GM23338 (cell line): ENCODE results near the gene SYT12.

ENCODE experiments used
- CTCF ChIP-seq, 2 experiments: fragments of 200-600 bp in 1 of 2; sonication (generic) in 1 of 2; conservative IDR thresholded peaks; 2 replicates each; pipeline versions ENCODE4 v1.5.1 to v1.6.1; 2016 to 2017; ENCODE audit warnings: antibody characterized with exemption in 2 of 2, low read depth in 2 of 2, mild to moderate bottlenecking in 2 of 2, moderate library complexity in 1 of 2
- EZH2 ChIP-seq: fragments of 200-600 bp; sonication (generic); IDR thresholded peaks from one replicate; pipeline ENCODE4 v1.8.0; 2017; ENCODE audit warnings: antibody characterized with exemption, mild to moderate bottlenecking, low read depth; ENCODE audit not compliant: unreplicated experiment
- POLR2AphosphoS5 ChIP-seq: IDR thresholded peaks from 2 replicates; pipeline ENCODE4 v1.6.1; 2016; ENCODE audit warnings: antibody characterized with exemption, low read depth

GRCh38 chr11:66979336-66979980, 43.5 kb upstream of the SYT12 start:
- no peak for TF ChIP-seq POLR2AphosphoS5
- TF ChIP-seq CTCF (conservative IDR thresholded peaks at IDR 0.05; ENCODE audit: low read depth in 2 of 2), result no peak
- no peak for TF ChIP-seq EZH2
